Measurements from ENCODE around the gene CCDC159.

DNA sequence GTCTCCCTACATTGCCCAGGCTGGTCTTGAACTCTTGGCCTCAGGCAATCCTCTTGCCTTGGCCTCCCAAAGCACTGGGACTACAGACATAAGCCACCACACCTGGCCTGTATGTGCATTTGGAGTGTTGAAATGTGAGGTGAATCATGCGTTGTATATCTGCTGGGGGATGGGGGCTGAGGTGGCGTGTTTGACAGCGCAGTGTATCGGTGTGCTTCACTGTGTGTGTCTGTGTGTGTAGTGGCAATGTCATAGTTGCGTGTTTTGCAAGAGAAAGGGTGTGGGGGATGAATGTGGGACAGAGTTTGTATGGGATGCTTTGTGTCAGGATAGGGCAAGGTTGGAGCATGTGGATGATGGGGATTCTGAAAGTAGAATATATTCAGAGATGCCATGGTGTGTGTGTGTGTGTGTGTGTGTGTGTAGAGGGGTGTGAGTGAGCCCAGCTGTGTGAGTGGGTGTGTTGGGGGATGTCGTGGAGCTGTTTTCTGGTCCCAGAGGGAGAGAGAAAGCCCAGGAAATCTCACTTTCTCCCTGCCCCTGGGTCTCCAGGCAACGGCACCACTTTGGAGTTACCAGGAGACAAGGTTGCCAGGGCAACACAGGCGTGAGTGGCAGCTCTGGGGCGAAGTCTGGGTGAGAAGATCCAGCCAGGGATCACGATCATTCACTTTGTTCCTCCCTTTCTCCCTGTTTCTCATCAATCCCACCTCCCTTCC lies 27.0 kb downstream of the CCDC159 start:
- TF ChIP-seq MAFK (IDR thresholded peaks at IDR 0.05; ENCODE audit: low read depth, low read length) (no peak), SMC3 (IDR thresholded peaks at IDR 0.05; ENCODE audit: low read depth, low read length) (no peak), MXI1 (IDR thresholded peaks at IDR 0.05; ENCODE audit: borderline replicate concordance, low read depth, low read length) (peak; percentile 38; the same call in 1 of the 2 replicates), POLR2A (IDR thresholded peaks at IDR 0.05; ENCODE audit: low read depth, low read length) (no peak), RCOR1 (IDR thresholded peaks at IDR 0.05; ENCODE audit: insufficient replicate concordance, low read length) (no peak)
- TF ChIP-seq, protein P1, sequence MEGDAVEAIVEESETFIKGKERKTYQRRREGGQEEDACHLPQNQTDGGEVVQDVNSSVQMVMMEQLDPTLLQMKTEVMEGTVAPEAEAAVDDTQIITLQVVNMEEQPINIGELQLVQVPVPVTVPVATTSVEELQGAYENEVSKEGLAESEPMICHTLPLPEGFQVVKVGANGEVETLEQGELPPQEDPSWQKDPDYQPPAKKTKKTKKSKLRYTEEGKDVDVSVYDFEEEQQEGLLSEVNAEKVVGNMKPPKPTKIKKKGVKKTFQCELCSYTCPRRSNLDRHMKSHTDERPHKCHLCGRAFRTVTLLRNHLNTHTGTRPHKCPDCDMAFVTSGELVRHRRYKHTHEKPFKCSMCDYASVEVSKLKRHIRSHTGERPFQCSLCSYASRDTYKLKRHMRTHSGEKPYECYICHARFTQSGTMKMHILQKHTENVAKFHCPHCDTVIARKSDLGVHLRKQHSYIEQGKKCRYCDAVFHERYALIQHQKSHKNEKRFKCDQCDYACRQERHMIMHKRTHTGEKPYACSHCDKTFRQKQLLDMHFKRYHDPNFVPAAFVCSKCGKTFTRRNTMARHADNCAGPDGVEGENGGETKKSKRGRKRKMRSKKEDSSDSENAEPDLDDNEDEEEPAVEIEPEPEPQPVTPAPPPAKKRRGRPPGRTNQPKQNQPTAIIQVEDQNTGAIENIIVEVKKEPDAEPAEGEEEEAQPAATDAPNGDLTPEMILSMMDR (conservative IDR thresholded peaks at IDR 0.05; ENCODE audit: low read depth, low read length) = no peak

Data from IMR-90 (cell line).